VCaP (cell line): ENCODE data around the gene LRP1.

Experiments used
- H3K27ac ChIP-seq: fragments of 450-650 bp; 2 replicates; pipeline ENCODE4 v1.5.1; 2017
- TF ChIP-seq, protein P1 (sequence below): fragments of 450-650 bp; conservative IDR thresholded peaks from 2 replicates; pipeline ENCODE4 v1.5.1; 2017; ENCODE audit warnings: mild to moderate bottlenecking, moderate library complexity

Gene LRP1

GRCh38 chr12:57211791-57212700 is 83.8 kb downstream of the LRP1 start:
- no peak overlapping the region for H3K27ac ChIP-seq
- TF ChIP-seq, protein P1, sequence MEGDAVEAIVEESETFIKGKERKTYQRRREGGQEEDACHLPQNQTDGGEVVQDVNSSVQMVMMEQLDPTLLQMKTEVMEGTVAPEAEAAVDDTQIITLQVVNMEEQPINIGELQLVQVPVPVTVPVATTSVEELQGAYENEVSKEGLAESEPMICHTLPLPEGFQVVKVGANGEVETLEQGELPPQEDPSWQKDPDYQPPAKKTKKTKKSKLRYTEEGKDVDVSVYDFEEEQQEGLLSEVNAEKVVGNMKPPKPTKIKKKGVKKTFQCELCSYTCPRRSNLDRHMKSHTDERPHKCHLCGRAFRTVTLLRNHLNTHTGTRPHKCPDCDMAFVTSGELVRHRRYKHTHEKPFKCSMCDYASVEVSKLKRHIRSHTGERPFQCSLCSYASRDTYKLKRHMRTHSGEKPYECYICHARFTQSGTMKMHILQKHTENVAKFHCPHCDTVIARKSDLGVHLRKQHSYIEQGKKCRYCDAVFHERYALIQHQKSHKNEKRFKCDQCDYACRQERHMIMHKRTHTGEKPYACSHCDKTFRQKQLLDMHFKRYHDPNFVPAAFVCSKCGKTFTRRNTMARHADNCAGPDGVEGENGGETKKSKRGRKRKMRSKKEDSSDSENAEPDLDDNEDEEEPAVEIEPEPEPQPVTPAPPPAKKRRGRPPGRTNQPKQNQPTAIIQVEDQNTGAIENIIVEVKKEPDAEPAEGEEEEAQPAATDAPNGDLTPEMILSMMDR: no peak

DNA sequence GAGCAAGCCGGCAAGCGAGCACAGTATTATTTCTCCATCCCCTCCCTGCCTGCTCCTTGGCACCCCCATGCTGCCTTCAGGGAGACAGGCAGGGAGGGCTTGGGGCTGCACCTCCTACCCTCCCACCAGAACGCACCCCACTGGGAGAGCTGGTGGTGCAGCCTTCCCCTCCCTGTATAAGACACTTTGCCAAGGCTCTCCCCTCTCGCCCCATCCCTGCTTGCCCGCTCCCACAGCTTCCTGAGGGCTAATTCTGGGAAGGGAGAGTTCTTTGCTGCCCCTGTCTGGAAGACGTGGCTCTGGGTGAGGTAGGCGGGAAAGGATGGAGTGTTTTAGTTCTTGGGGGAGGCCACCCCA is 84.4 kb downstream of the LRP1 start:
- TF ChIP-seq, protein P1: no peak
- no peak overlapping the region for H3K27ac ChIP-seq

DNA sequence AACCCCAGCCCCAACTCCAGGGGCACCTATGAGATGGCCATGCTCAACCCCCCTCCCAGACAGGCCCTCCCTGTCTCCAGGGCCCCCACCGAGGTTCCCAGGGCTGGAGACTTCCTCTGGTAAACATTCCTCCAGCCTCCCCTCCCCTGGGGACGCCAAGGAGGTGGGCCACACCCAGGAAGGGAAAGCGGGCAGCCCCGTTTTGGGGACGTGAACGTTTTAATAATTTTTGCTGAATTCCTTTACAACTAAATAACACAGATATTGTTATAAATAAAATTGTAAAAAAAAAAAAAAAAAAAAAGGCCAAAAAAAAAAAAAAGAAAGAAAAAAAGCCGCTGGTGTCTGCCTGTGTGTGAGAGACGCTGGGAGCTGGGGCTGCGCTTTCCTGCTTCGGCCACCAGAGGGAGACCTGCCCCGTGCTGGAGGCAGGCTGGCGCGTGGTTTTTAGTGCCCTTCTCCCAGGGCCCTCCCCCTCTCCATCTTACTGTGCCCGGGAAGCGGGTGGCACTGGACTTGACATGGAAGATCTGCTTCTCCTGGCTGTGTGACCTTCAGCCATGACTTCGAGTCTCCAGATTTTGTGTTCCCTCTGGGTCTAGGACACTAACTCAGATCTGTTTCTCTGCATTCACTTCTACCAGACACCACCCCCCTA is 84.9 kb downstream of the LRP1 start:
- no peak overlapping the region for H3K27ac ChIP-seq
- TF ChIP-seq, protein P1: peak; percentile 99

- TF ChIP-seq, protein P1: no peak
- no peak overlapping the region for H3K27ac ChIP-seq
Observed at GRCh38 chr12:57213763-57214397, 85.6 kb downstream of the LRP1 start.

DNA sequence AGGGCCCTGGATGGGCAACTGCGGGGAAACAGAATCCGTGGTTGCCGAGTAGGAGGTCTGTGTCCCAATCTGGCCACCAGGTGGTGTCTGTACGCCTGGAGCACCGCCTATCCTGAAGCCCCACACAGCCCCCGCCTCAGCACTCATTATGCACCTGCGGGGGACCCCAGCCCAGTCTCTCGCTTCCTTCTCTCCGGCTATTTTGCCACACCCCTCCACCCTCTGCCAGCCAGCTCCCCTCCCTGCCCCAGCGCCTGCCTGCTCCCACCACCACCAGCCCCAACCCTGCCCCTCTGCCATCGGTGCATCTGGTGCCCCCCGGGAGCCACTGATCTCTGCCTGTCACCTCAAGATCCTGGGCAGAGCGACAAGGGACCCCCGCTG is 86.1 kb downstream of the LRP1 start:
- H3K27ac ChIP-seq: no peak overlapping the region
- TF ChIP-seq, protein P1: peak; percentile 92

GRCh38 chr12:57215065-57215464 is 86.8 kb downstream of the LRP1 start:
- no peak overlapping the region for H3K27ac ChIP-seq
- TF ChIP-seq, protein P1: no peak

DNA sequence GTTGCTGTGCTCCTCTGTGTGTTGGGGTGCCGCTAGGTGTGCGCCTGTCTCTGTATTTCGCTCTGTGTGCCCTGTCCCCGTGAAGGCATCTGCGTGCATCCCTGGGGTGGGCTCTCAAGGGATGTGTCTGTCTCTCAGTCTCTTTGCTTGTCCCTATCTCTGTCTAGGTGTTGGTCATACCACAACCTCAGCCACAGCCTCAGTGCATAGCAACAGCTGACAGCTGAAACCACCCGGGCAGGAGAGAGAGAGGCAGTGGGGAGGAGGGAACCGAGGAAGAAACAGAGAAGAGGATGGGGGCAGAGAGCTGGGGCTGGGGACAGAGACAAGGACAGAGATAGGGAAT is 87.4 kb downstream of the LRP1 start:
- TF ChIP-seq, protein P1: no peak
- no peak overlapping the region; the same call in 1 of the 2 replicates for H3K27ac ChIP-seq
